T-helper 22 cell (primary cell): ENCODE measurements around the gene ARG2.

ENCODE experiments used
- DNase-seq: peaks from one replicate; pipeline ENCODE4 v3.0.0-alpha.2; 2020; ENCODE audit warnings: low read depth

The ARG2 gene

GRCh38 chr14:67619446-67620216 is at the start of gene ARG2:
Gene ARG2, plus strand, starts transcription at chr14:67619920. Its CDS starts 58 bp downstream, at chr14:67619978.
- peak; percentile 94 for DNase-seq

GRCh38 chr14:67570453-67570852 is 49.3 kb upstream of the ARG2 start:
- DNase-seq = no peak

GRCh38 chr14:67571275-67571990 is 48.3 kb upstream of the ARG2 start:
- peak; percentile 19 for DNase-seq

GRCh38 chr14:67571991-67572323 is 47.8 kb upstream of the ARG2 start:
- DNase-seq = no peak

- no peak for DNase-seq
These were observed 47.1 kb upstream of the ARG2 start for GRCh38 chr14:67572608-67573007.

GRCh38 chr14:67573228-67574010 is 46.3 kb upstream of the ARG2 start:
- DNase-seq = no peak

GRCh38 chr14:67574156-67574555 is 45.6 kb upstream of the ARG2 start:
- no peak for DNase-seq

- DNase-seq = no peak
These were observed 44.9 kb upstream of the ARG2 start for GRCh38 chr14:67574806-67575205.

GRCh38 chr14:67575684-67576083 is 44.0 kb upstream of the ARG2 start:
- no peak for DNase-seq

GRCh38 chr14:67576216-67576955 is 43.3 kb upstream of the ARG2 start:
- DNase-seq = no peak

- no peak for DNase-seq
These were observed 42.4 kb upstream of the ARG2 start for GRCh38 chr14:67577181-67577808.

GRCh38 chr14:67577909-67578749 is 41.6 kb upstream of the ARG2 start:
- DNase-seq = no peak

GRCh38 chr14:67579040-67579439 is 40.7 kb upstream of the ARG2 start:
- DNase-seq = no peak

GRCh38 chr14:67579636-67580035 is 40.1 kb upstream of the ARG2 start:
- no peak for DNase-seq

- no peak for DNase-seq
These were observed 39.2 kb upstream of the ARG2 start for GRCh38 chr14:67580336-67581171.

GRCh38 chr14:67581643-67582042 is 38.1 kb upstream of the ARG2 start:
- no peak for DNase-seq

GRCh38 chr14:67582061-67582460 is 37.7 kb upstream of the ARG2 start:
- DNase-seq = no peak

- no peak for DNase-seq
These were observed 35.7 kb upstream of the ARG2 start for GRCh38 chr14:67583711-67584644.

GRCh38 chr14:67584978-67585377 is 34.7 kb upstream of the ARG2 start:
- no peak for DNase-seq
